CD14-positive monocyte (primary cell): ENCODE results near the gene CDK6. TPM values are rescaled to one million over a fixed set of nuclear protein-coding genes. Genes with fewer than 3 reads are reported as not detected.

ENCODE experiments used
- DNase-seq, 3 donors: peaks; one replicate each; pipeline ENCODE4 v3.0.0-alpha.2; 2011 to 2022
- H2AFZ ChIP-seq: 2 replicates; pipeline ENCODE4 v1.6.0; 2012; ENCODE audit warnings: mild to moderate bottlenecking, low read depth, low read length, inconsistent platforms; ENCODE audit not compliant: insufficient read depth, poor library complexity, severe bottlenecking
- H3K27ac ChIP-seq, 2 donors: 1 replicate in 1 of 2; 2 replicates in 1 of 2; pipeline ENCODE4 v1.5.1; 2012 to 2013; ENCODE audit warnings: low read length in 2 of 2, control low read depth in 1 of 2, inconsistent platforms in 1 of 2, low read depth in 1 of 2, mild to moderate bottlenecking in 1 of 2
- H3K27me3 ChIP-seq, 2 donors: one replicate each; pipeline versions ENCODE4 v1.6.0 to v1.6.1; 2011 to 2013; ENCODE audit warnings: low read length in 2 of 2; ENCODE audit not compliant: control insufficient read depth in 2 of 2, insufficient read depth in 2 of 2
- H3K36me3 ChIP-seq, 2 donors: replicated peaks in 1 of 2; 1 replicate in 1 of 2; 2 replicates in 1 of 2; pipeline versions ENCODE4 v1.5.1 to v1.6.1; 2012 to 2013; ENCODE audit warnings: low read length in 2 of 2, control low read depth in 1 of 2, inconsistent platforms in 1 of 2, mild to moderate bottlenecking in 1 of 2; ENCODE audit not compliant: insufficient read depth in 2 of 2, control insufficient read depth in 1 of 2
- H3K4me1 ChIP-seq, 2 donors: 1 replicate in 1 of 2; 2 replicates in 1 of 2; pipeline versions ENCODE4 v1.5.1 to v1.6.1; 2012 to 2013; ENCODE audit warnings: low read length in 2 of 2, control low read depth in 1 of 2, inconsistent platforms in 1 of 2, mild to moderate bottlenecking in 1 of 2, moderate library complexity in 1 of 2; ENCODE audit not compliant: insufficient read depth in 2 of 2, control insufficient read depth in 1 of 2
- H3K4me2 ChIP-seq: replicated peaks from 2 replicates; pipeline ENCODE3; 2012; ENCODE audit warnings: low read length, moderate library complexity, mild to moderate bottlenecking; ENCODE audit not compliant: poor library complexity, severe bottlenecking; ENCODE audit errors: extremely low read depth
- H3K4me3 ChIP-seq, 3 experiments: fragments of 200-600 bp in 1 of 3; sonication (generic) in 1 of 3; replicated peaks in 1 of 3; 1 replicate in 2 of 3; 2 replicates in 1 of 3; pipeline ENCODE4 v1.5.1; 2011 to 2013; ENCODE audit warnings: low read length in 3 of 3, mild to moderate bottlenecking in 3 of 3, control low read depth in 2 of 3, low read depth in 2 of 3, inconsistent platforms in 1 of 3, moderate library complexity in 1 of 3
- H3K79me2 ChIP-seq: 2 replicates; pipeline ENCODE4 v1.6.0; 2012; ENCODE audit warnings: mild to moderate bottlenecking, control low read depth, inconsistent platforms, low read length, moderate library complexity; ENCODE audit not compliant: insufficient read depth
- H3K9ac ChIP-seq: 2 replicates; pipeline ENCODE4 v1.6.0; 2017; ENCODE audit warnings: low read length, mild to moderate bottlenecking; ENCODE audit not compliant: insufficient read depth, poor library complexity, severe bottlenecking
- H3K9me3 ChIP-seq, 2 donors: replicated peaks in 1 of 2; 1 replicate in 1 of 2; 2 replicates in 1 of 2; pipeline versions ENCODE4 v1.5.1 to v1.6.1; 2012 to 2013; ENCODE audit warnings: low read length in 2 of 2, control low read depth in 1 of 2; ENCODE audit not compliant: control insufficient read depth in 1 of 2, insufficient read depth in 1 of 2
- H4K20me1 ChIP-seq: 2 replicates; pipeline ENCODE4 v1.6.0; 2012; ENCODE audit warnings: mild to moderate bottlenecking, low read length, control low read depth, moderate library complexity; ENCODE audit not compliant: insufficient read depth
- H3K27ac Mint-ChIP-seq, 7 donors: one replicate each; pipeline ENCODE4 v1.8.0; 2020; ENCODE audit warnings: mild to moderate bottlenecking in 7 of 7, mixed read lengths in 7 of 7, moderate library complexity in 6 of 7, inconsistent platforms in 2 of 7
- H3K27me3 Mint-ChIP-seq, 3 donors: one replicate each; pipeline ENCODE4 v1.8.0; 2021 to 2022; ENCODE audit warnings: low read depth in 3 of 3, mild to moderate bottlenecking in 3 of 3, mixed read lengths in 3 of 3, moderate library complexity in 3 of 3, inconsistent platforms in 1 of 3
- H3K36me3 Mint-ChIP-seq, 2 donors: one replicate each; pipeline ENCODE4 v1.8.0; 2020; ENCODE audit warnings: mixed read lengths in 2 of 2, inconsistent platforms in 1 of 2, mild to moderate bottlenecking in 1 of 2
- H3K4me1 Mint-ChIP-seq: one replicate; pipeline ENCODE4 v1.8.0; 2020; ENCODE audit warnings: mild to moderate bottlenecking, mixed read lengths
- H3K4me3 Mint-ChIP-seq, 2 donors: one replicate each; pipeline ENCODE4 v1.8.0; 2020; ENCODE audit warnings: mild to moderate bottlenecking in 2 of 2, mixed read lengths in 2 of 2, moderate library complexity in 1 of 2
- H3K9me3 Mint-ChIP-seq, 7 donors: one replicate each; pipeline ENCODE4 v1.8.0; 2020 to 2022; ENCODE audit warnings: mixed read lengths in 7 of 7, mild to moderate bottlenecking in 6 of 7, moderate library complexity in 6 of 7, inconsistent platforms in 2 of 7
- WGBS: methylation state at CpG from one replicate; pipeline ENCODE4 v1.1.5; 2013; ENCODE audit warnings: missing lambda C conversion rate; ENCODE audit not compliant: insufficient coverage; 5-methylcytosine and 5-hydroxymethylcytosine counted together
- intact Hi-C, 2 donors: fragments of 100-400 bp; cut with micrococcal nuclease; formaldehyde crosslinking; loops; one replicate each; pipeline versions ENCODE4 v1.15.0 to v1.15.1; 2023
- polyA plus RNA-seq, 3 donors: library from polyadenylated mRNA; depleted of rRNA in 1 of 3; unstranded in 2 of 3; stranded (reverse) in 1 of 3; fragments of 300-500 nt in 2 of 3; fragments of >200 nt in 1 of 3; fragmentation: Illumina TruSeq in 2 of 3; gene quantifications; 1 replicate in 2 of 3; 2 replicates in 1 of 3; pipeline ENCODE4 v1.2.3, GENCODE V29; 2012 to 2021
- TF ChIP-seq, protein P1 (sequence below): fragments of 200-600 bp; IDR thresholded peaks from one replicate; pipeline ENCODE4 v1.8.0; 2022; ENCODE audit warnings: antibody characterized with exemption, mild to moderate bottlenecking

Gene CDK6
- polyA plus RNA-seq, 3 donors: 3.4 to 4.3 (median 3.8) TPM

GRCh38 chr7:92797284-92797683 is 39.1 kb downstream of the CDK6 start:
- Histone ChIP-seq H3K36me3 (no peaks in the 10 kb centered on the region), H3K79me2 (peaks cover 45% of the 10 kb centered on the region), H3K9me3 (no peaks in the 10 kb centered on the region), H4K20me1 (no peaks in the 10 kb centered on the region), H3K27ac (no peak overlapping the region), H3K27me3 (no peaks in the 10 kb centered on the region), H3K9ac (no peak overlapping the region), H3K4me3 (no peak overlapping the region), H3K4me2 (no peak overlapping the region), H2AFZ (no peak overlapping the region), H3K4me1 (peaks cover 3 to 14% of the 10 kb centered on the region in 2 donors)
- intact Hi-C loops: no loop called here
- WGBS: no CpG with 5 or more reads among the region's 1 CpG
- no peak for DNase-seq
- no peak overlapping the region for H3K27ac Mint-ChIP-seq
- no peak overlapping the region for H3K4me3 Mint-ChIP-seq
- TF ChIP-seq, protein P1, sequence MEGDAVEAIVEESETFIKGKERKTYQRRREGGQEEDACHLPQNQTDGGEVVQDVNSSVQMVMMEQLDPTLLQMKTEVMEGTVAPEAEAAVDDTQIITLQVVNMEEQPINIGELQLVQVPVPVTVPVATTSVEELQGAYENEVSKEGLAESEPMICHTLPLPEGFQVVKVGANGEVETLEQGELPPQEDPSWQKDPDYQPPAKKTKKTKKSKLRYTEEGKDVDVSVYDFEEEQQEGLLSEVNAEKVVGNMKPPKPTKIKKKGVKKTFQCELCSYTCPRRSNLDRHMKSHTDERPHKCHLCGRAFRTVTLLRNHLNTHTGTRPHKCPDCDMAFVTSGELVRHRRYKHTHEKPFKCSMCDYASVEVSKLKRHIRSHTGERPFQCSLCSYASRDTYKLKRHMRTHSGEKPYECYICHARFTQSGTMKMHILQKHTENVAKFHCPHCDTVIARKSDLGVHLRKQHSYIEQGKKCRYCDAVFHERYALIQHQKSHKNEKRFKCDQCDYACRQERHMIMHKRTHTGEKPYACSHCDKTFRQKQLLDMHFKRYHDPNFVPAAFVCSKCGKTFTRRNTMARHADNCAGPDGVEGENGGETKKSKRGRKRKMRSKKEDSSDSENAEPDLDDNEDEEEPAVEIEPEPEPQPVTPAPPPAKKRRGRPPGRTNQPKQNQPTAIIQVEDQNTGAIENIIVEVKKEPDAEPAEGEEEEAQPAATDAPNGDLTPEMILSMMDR: no peak
- no peaks in the 10 kb centered on the region for H3K27me3 Mint-ChIP-seq
- H3K4me1 Mint-ChIP-seq: peaks cover 20% of the 10 kb centered on the region
- no peaks in the 10 kb centered on the region for H3K36me3 Mint-ChIP-seq
- H3K9me3 Mint-ChIP-seq: no peaks in the 10 kb centered on the region

DNA sequence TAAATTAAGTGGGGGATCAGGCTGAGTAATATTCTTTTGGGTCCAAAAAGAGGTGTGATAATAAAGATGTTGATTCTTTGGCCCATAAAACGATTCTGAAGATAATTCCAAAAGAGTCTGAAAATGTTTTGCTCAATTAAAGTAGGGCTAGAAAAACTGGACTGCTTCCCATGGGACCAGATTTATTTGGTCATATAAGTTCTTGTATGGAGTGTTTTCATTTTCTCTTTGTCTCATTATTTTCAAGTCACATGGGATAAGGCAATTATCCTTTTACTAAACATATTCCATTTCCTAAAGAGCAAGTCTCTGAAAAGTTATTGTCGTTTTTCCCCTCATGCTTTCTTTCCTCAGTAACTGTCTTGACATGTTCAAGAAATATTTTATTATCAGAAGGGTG is 41.5 kb downstream of the CDK6 start:
- no peak overlapping the region for H3K27ac ChIP-seq
- no peak overlapping the region for H3K9ac ChIP-seq
- TF ChIP-seq, protein P1: no peak
- Mint-ChIP-seq H3K27ac (no peak overlapping the region), H3K36me3 (peaks cover 5 to 8% of the 10 kb centered on the region in 2 donors), H3K4me1 (peaks cover 25% of the 10 kb centered on the region), H3K4me3 (no peak overlapping the region), H3K27me3 (peaks cover 0 to 1% (median 0%) of the 10 kb centered on the region in 3 donors), H3K9me3 (peaks cover 0 to 7% (median 4%) of the 10 kb centered on the region in 7 donors)
- peaks cover 59% of the 10 kb centered on the region for H3K79me2 ChIP-seq
- no peak overlapping the region for H3K4me3 ChIP-seq
- H3K27me3 ChIP-seq: no peaks in the 10 kb centered on the region
- H2AFZ ChIP-seq: no peak overlapping the region
- H3K36me3 ChIP-seq: no peaks in the 10 kb centered on the region
- no CpG with 5 or more reads among the region's 2 CpGs for WGBS
- H4K20me1 ChIP-seq: no peaks in the 10 kb centered on the region
- intact Hi-C loops: no loop called here
- no peak overlapping the region for H3K4me2 ChIP-seq
- H3K9me3 ChIP-seq: peaks cover 0 to 3% of the 10 kb centered on the region in 2 donors
- no peak for DNase-seq
- peaks cover 3 to 14% of the 10 kb centered on the region in 2 donors for H3K4me1 ChIP-seq
